Testis (tissue), 2 donors: Measurements from ENCODE around the gene STIM2.

Experiments used
- CTCF ChIP-seq, 3 experiments: fragments of 450-650 bp in 2 of 3; fragments of 200-600 bp in 1 of 3; sonication (generic) in 1 of 3; IDR thresholded peaks; one replicate each; pipeline ENCODE4 v1.5.1; 2016 to 2019; ENCODE audit warnings: antibody characterized with exemption in 3 of 3, mild to moderate bottlenecking in 2 of 3, moderate library complexity in 1 of 3
- POLR2A ChIP-seq: fragments of 450-650 bp; IDR thresholded peaks from one replicate; pipeline ENCODE4 v1.6.1; 2017; ENCODE audit warnings: antibody characterized with exemption, mild to moderate bottlenecking, moderate library complexity

DNA sequence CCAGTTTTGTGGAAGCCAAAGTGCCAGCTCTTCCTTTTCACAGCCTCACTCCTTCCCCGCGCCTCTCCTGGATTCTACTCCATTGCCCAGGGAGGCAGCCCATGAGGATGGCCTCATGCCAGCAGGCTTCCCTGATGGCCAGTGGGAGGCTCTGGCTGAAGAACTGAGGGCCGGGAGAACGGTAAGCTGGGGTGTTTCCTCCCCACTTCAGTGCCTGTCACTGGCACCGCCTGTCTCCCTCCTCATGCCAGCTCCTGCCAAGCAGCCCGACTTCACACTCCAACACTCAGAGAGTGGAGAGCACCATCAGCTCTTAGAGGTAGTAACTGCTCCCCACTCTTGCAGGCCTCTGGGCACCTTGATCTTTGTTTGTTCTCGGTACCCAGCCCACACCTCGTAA lies 46.9 kb upstream of the STIM2 start:
- TF ChIP-seq POLR2A (no peak), CTCF (IDR thresholded peaks at IDR 0.05) (no peak)
